ENCODE data around the gene ANKRD11.

Gene ANKRD11

DNA sequence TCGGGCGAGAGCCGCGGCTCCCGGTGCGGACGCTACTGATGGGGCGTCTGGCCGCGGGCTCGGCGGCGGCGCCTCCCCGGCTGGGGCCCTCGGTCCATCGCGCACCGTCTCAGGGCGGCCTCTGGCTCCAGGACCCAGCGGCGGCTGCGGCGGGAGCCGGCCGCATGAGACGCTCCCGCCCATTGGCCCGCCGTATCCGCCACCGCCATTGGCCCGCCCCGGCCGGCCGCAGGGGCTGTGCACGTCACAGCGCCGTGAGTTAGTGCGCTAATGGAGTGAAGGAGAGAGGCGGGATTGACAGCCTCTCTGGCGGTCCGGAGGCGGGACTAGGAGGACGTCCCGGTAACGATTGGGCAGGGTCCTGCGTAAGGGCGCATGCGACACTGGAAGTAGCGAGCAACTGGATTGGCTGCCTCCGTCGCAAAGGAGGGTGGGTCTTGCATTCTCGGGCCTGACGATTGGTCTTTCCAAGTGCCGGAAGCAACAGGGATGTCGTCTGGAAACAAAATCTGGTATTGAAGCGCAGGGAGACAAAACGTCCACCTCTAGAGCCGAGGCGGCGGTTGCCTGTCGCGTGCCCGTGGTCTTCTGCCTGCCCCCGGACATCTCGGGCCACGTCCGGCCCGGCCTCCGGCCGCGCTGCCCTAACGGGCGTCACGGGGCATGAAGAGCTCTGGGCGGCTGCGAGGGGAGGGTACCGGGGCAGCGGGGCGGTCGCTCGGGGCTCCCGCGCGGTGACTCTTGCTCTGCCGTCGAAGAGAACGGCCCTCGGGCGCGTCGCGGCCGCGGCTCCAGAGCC, at the start of gene ANKRD11:
Gene ANKRD11, minus strand, starts transcription at position 123 of the 799 bp plus-strand sequence. CDS start 173,542 bp downstream, outside the sequence.
- DNase-seq, result peak; percentile 100

GRCh38 chr16:89538286-89538685, 47.9 kb upstream of the ANKRD11 start:
- no peak for DNase-seq

DNA sequence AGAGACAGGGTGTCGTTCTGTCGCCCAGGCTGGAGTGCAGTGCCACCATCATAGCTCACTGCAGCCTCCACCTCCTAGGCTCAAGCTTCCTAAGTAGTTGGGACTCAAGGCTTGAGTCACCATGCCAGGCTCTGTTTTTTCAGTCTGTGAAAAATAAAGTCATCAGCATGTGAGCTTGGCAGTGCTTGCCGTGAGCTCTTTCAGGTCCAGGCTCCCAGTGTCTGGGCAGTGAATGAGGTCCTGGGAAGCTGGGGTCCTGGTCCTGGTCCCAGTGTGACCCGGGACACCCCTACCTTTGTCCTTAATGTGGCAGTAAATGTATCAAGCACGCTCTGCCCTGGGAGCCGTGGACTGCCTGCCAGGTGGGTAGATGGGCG, 47.2 kb upstream of the ANKRD11 start:
- DNase-seq, result no peak

GRCh38 chr16:89536886-89537548, 46.7 kb upstream of the ANKRD11 start:
- no peak for DNase-seq

DNA sequence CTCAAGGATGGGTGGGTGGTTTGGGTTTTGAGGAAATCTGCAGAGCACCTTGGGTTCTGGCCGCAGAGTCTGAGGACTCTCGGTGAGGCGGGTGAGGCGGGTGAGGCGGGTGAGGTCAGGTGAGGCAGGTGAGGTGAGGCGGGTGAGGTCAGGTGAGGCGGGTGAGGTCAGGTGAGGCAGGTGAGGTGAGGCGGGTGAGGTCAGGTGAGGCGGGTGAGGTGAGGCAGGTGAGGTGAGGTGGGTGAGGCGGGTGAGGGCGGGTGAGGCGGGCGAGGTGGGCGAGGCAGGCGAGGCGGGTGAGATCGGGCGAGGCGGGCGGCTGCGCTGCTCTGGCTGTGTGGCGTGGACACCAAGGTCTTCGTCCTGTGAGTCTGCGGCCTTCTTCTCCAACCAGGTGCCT, 46.0 kb upstream of the ANKRD11 start:
- no peak for DNase-seq

GRCh38 chr16:89534252-89534756, 43.9 kb upstream of the ANKRD11 start:
- DNase-seq, result no peak

- no peak for DNase-seq
Measured at GRCh38 chr16:89531821-89532526, 41.6 kb upstream of the ANKRD11 start.

- no peak for DNase-seq
Measured at GRCh38 chr16:89530401-89531381, 40.3 kb upstream of the ANKRD11 start.

GRCh38 chr16:89529097-89529496, 38.7 kb upstream of the ANKRD11 start:
- DNase-seq, result no peak

DNA sequence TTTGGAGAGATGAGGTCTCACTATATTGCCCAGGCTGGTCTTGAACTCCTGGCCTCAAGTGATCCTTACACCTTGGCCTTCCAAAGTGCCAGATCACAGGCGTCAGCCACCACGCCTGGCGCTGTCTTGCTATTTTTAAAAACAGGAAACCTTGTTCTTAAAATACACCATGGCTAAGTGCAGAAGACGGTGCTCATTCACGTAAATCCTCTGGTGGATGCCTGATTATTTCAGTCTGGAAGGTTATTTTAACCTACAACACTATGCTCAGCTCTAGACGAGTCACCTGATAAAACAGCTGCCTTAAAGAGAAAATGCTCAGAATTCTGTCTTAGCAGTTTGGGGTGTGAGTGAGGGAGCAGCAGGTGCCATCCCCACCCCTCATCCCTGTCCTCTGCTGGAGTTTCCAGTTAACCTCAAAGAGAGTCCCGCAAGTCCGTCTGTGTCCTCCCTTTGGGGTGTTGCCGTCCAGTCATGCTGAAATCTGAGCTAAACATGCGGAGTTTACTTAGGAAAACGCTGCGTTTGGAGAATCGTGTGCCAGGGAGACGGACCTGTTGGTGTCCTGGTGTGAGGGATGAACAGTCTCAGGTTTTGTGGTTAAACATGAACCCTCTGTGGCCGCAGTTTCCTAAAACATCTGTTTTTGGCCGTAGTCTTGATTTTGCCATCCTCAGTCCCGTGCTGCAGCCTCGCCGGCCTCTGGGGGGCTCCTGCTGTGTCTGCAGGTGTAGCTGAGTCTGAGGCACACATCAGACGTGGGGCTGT, 35.0 kb upstream of the ANKRD11 start:
- DNase-seq, result no peak

- no peak for DNase-seq
Measured at GRCh38 chr16:89523680-89524344, 33.5 kb upstream of the ANKRD11 start.

- DNase-seq, result no peak
Measured at GRCh38 chr16:89522287-89522686, 31.9 kb upstream of the ANKRD11 start.

GRCh38 chr16:89519881-89520280, 29.5 kb upstream of the ANKRD11 start:
- no peak for DNase-seq

DNA sequence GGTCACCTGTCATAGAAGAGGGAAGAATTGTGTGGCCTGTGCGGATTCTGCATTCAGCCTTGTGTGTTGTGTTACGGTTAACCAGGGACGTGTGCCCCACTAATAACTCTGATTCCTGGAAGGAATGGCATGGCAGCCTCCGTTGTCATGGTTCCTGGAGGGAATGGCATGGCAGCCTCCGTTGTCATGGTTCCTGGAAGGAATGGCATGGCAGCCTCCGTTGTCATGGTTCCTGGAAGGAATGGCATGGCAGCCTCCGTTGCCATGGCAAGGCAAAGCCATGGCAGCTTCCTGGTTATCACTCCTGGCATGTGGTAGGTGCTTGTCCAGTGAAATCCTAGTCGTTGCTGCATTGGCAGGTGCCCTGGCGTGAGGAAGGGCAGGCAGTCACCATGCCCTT, 26.8 kb upstream of the ANKRD11 start:
- DNase-seq, result no peak

DNA sequence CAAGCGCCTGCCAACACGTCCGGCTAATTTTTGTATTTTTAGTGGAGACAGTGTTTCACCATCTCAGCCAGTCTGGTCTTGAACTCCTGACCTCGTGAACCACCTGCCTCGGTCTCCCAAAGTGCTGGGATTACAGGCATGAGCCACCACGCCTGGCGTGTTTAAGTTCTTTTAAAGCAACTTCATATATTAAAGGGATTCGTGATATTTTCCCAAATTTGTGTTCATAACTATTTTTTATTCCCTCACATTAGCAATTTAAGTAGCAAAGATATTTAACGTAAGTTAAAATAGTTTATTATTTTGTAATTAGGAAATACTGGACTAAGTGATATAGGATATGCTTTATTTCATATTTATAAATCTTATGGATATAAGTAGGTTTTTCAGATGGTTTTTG, 22.1 kb upstream of the ANKRD11 start:
- DNase-seq, result no peak

- DNase-seq, result no peak
Measured at GRCh38 chr16:89511374-89511773, 21.0 kb upstream of the ANKRD11 start.

DNA sequence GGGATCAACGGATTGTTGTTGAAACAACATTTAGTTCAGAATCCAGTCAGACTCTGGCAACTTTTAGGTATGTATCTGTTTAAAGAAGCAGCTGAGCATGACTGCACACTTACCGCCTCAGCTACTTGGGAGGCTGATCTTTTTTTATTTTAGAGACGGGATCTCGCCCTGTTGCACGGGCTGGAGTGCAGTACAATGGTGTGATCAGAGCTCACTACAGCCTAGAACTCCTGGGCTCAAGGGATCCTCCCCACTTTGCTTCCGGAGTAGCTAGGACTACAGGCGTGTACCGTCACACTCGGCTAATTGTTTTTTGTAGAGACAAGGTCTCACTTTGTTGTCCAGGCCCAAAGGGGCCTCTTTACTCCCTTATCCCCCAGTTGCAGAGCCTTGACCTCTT, 20.2 kb upstream of the ANKRD11 start:
- no peak for DNase-seq

DNA sequence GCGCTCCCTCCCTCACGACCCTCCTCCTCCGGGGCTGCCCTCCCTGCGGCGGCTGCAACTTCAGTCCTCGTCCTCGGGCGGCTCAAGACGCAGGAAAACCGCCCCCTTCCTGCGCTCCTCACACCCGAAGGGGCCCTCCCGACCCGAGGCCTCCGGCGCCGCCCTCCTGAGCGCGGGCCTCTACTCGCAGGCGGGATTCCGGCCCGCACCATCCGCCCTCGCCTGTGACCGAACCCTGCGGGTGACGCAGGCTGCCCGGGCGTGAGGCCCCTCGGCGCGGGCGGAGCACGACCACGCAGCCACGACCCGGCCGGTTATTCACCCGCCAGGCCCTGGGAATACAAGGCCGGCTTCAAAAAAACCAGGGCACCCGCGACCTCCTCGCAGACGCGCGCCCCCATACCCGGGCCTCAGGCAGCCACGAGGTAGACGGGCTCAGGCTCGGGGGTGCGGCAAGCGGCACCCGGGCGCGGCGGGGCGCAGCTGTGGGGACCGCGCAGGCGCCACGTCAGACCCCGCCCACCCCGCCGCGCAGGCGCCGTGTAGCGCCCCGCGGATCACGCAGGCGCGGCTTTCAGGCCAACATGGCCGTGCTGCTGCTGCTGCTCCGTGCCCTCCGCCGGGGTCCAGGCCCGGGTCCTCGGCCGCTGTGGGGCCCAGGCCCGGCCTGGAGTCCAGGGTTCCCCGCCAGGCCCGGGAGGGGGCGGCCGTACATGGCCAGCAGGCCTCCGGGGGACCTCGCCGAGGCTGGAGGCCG, 17.7 kb upstream of the ANKRD11 start, which contains the start of gene SPG7:
Gene SPG7, plus strand, starts transcription at position 570 of the 757 bp plus-strand sequence. Its CDS starts 15 bp downstream, at position 585.
- DNase-seq, result peak; percentile 87

- no peak for DNase-seq
Measured at GRCh38 chr16:89507214-89507833, 17.0 kb upstream of the ANKRD11 start.

DNA sequence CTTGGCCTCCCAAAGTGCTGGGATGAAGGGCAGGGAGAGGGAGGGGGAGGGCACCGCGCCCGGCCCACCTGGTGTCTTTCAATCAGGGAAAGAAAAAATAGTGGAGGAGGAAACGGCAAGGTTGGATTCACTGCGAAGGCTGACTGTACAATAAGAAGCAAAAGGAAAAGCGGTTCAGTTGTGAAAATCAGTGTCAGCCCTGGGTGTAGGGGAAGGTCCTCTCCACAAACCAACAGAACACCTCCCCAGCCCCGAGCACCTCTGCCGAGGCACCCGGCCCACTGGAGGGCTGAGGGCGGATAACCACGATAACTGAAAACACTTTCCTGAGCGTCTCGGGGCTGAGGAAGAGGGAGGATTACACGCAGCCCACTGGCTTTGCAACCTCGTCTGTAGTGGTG, 16.4 kb upstream of the ANKRD11 start:
- no peak for DNase-seq
